Trophoblast cell (in vitro differentiated cells and primary cell): ENCODE data around the gene ARMC3.

Experiments used
- DNase-seq, 2 donors: peaks; one replicate each; pipeline ENCODE4 v3.0.0-alpha.2; 2016
- H2AFZ ChIP-seq: 2 replicates; pipeline ENCODE4 v1.6.1; 2013; ENCODE audit warnings: low read length, moderate library complexity, mild to moderate bottlenecking; ENCODE audit not compliant: insufficient read depth, poor library complexity
- H2AK5ac ChIP-seq: 2 replicates; pipeline ENCODE4 v1.6.1; 2013; ENCODE audit warnings: mild to moderate bottlenecking, low read length
- H2BK120ac ChIP-seq: 2 replicates; pipeline ENCODE4 v1.6.1; 2013; ENCODE audit warnings: low read length, mild to moderate bottlenecking, moderate library complexity; ENCODE audit not compliant: insufficient read depth, poor library complexity
- H2BK12ac ChIP-seq: 2 replicates; pipeline ENCODE4 v1.6.1; 2013; ENCODE audit warnings: mild to moderate bottlenecking, low read length, moderate library complexity
- H2BK5ac ChIP-seq: 2 replicates; pipeline ENCODE4 v1.6.1; 2013; ENCODE audit warnings: low read length, low read depth, moderate library complexity, mild to moderate bottlenecking; ENCODE audit not compliant: poor library complexity
- H3K14ac ChIP-seq: 2 replicates; pipeline ENCODE4 v1.6.1; 2013; ENCODE audit warnings: mild to moderate bottlenecking, low read length
- H3K18ac ChIP-seq: 2 replicates; pipeline ENCODE4 v1.6.1; 2013; ENCODE audit warnings: mild to moderate bottlenecking, low read length
- H3K23ac ChIP-seq: 2 replicates; pipeline ENCODE4 v1.6.1; 2013; ENCODE audit warnings: low read length
- H3K27ac ChIP-seq: 2 replicates; pipeline ENCODE4 v1.5.1; 2013; ENCODE audit warnings: low read depth, mild to moderate bottlenecking, inconsistent platforms, low read length, moderate library complexity
- H3K27me3 ChIP-seq: 2 replicates; pipeline ENCODE4 v1.6.1; 2013; ENCODE audit warnings: inconsistent platforms, mild to moderate bottlenecking, low read length, moderate library complexity; ENCODE audit not compliant: insufficient read depth
- H3K36me3 ChIP-seq, 2 experiments: 1 replicate in 1 of 2; 2 replicates in 1 of 2; pipeline ENCODE4 v1.6.1; 2013; ENCODE audit warnings: low read length in 2 of 2, mild to moderate bottlenecking in 2 of 2, moderate library complexity in 1 of 2; ENCODE audit not compliant: insufficient read depth in 2 of 2, control insufficient read depth in 1 of 2
- H3K4ac ChIP-seq: 2 replicates; pipeline ENCODE4 v1.6.1; 2013; ENCODE audit warnings: low read depth, mild to moderate bottlenecking, low read length, moderate library complexity
- H3K4me1 ChIP-seq, 2 experiments: 1 replicate in 1 of 2; 2 replicates in 1 of 2; pipeline ENCODE4 v1.6.1; 2013; ENCODE audit warnings: low read length in 2 of 2, mild to moderate bottlenecking in 2 of 2, moderate library complexity in 1 of 2; ENCODE audit not compliant: insufficient read depth in 2 of 2, control insufficient read depth in 1 of 2
- H3K4me2 ChIP-seq: 2 replicates; pipeline ENCODE4 v1.6.1; 2013; ENCODE audit warnings: inconsistent platforms, mild to moderate bottlenecking, low read length, moderate library complexity
- H3K4me3 ChIP-seq: 2 replicates; pipeline ENCODE4 v1.5.1; 2013; ENCODE audit warnings: mild to moderate bottlenecking, low read depth, low read length, inconsistent platforms
- H3K79me1 ChIP-seq: one replicate; pipeline ENCODE4 v1.6.1; 2013; ENCODE audit warnings: low read length
- H3K79me2 ChIP-seq: 2 replicates; pipeline ENCODE4 v1.6.1; 2013; ENCODE audit warnings: low read length, mild to moderate bottlenecking; ENCODE audit not compliant: control insufficient read depth, insufficient read depth, poor library complexity
- H3K9ac ChIP-seq: 2 replicates; pipeline ENCODE4 v1.6.1; 2013; ENCODE audit warnings: mild to moderate bottlenecking, low read length
- H3K9me3 ChIP-seq: 2 replicates; pipeline ENCODE4 v1.6.1; 2013; ENCODE audit warnings: low read depth, mild to moderate bottlenecking, control low read depth, inconsistent platforms, low read length; ENCODE audit not compliant: insufficient read depth
- H4K12ac ChIP-seq: 2 replicates; pipeline ENCODE4 v1.6.1; 2013; ENCODE audit warnings: low read depth, mild to moderate bottlenecking, low read length, moderate library complexity
- H4K8ac ChIP-seq: 2 replicates; pipeline ENCODE4 v1.6.1; 2013; ENCODE audit warnings: low read depth, mild to moderate bottlenecking, low read length, moderate library complexity
- H4K91ac ChIP-seq: one replicate; pipeline ENCODE4 v1.6.1; 2013; ENCODE audit warnings: low read depth, mild to moderate bottlenecking, low read length, moderate library complexity
- WGBS: extraction: QIAGEN DNeasy Blood & Tissue Kit; methylation state at CpG from one replicate; pipeline ENCODE4 v1.1.7; 2013; ENCODE audit warnings: missing lambda C conversion rate; ENCODE audit not compliant: insufficient read length, insufficient coverage; ENCODE audit errors: extremely low coverage; 5-methylcytosine and 5-hydroxymethylcytosine counted together

The ARMC3 gene

DNA sequence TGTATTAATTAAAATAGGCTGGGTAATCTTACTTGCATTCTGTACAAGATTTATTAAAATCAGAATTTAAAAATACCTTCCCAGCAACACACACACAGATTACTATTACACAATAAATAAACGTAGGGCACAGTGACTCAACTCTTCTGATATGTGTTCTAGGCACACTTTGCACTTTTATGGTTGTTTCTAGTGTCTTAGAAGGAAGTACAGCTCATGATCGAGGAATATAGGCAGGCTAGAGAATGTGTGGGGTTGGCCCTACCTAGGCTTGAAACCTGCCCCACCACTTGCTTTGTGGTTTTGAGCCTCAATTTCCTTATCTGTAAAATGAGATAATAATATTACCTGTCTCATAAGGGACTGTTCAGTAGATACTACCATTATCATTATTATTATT is 30.5 kb downstream of the ARMC3 start:
- Histone ChIP-seq H3K23ac (no peak overlapping the region), H3K36me3 (no peaks in the 10 kb centered on the region), H4K8ac (no peak overlapping the region), H3K18ac (no peak overlapping the region), H3K9me3 (peaks cover 4% of the 10 kb centered on the region), H3K27me3 (no peaks in the 10 kb centered on the region), H3K9ac (no peak overlapping the region), H3K4ac (no peak overlapping the region), H3K79me1 (no peaks in the 10 kb centered on the region), H4K91ac (no peak overlapping the region), H4K12ac (no peak overlapping the region), H2BK120ac (no peak overlapping the region), H3K4me3 (no peak overlapping the region), H3K27ac (no peak overlapping the region), H2BK5ac (no peak overlapping the region), H3K14ac (no peak overlapping the region), H3K4me2 (no peak overlapping the region), H3K79me2 (no peaks in the 10 kb centered on the region), H2AFZ (no peak overlapping the region), H3K4me1 (no peaks in the 10 kb centered on the region), H2BK12ac (no peak overlapping the region), H2AK5ac (no peak overlapping the region)
- no peak for DNase-seq
- WGBS: no CpG with 5 or more reads among the region's 2 CpGs

DNA sequence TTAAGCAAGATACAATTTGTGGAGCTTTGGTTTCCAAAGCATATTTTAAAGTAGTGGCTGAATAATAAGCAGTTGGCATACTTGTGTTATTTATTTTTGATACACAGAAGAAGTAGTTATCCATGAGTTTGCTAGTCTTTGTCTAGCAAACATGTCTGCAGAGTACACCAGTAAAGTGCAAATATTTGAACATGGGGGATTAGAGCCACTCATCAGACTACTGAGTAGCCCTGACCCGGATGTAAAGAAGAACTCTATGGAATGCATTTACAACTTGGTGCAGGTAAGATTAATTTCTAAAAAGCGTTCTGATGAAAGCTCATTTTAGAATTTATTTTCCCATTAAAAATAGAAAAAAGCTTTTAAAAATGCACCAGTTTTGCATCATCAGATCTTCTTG is 31.4 kb downstream of the ARMC3 start:
- Histone ChIP-seq H3K14ac (no peak overlapping the region), H3K4me1 (no peaks in the 10 kb centered on the region), H4K12ac (no peak overlapping the region), H3K27me3 (no peaks in the 10 kb centered on the region), H3K4ac (no peak overlapping the region), H3K9me3 (peaks cover 4% of the 10 kb centered on the region), H3K4me2 (no peak overlapping the region), H2BK120ac (no peak overlapping the region), H3K79me2 (no peaks in the 10 kb centered on the region), H3K79me1 (no peaks in the 10 kb centered on the region), H2AFZ (no peak overlapping the region), H2BK5ac (no peak overlapping the region), H3K36me3 (no peaks in the 10 kb centered on the region), H3K18ac (no peak overlapping the region), H3K27ac (no peak overlapping the region), H2BK12ac (no peak overlapping the region), H4K8ac (no peak overlapping the region), H3K23ac (no peak overlapping the region), H3K9ac (no peak overlapping the region), H4K91ac (no peak overlapping the region), H3K4me3 (no peak overlapping the region), H2AK5ac (no peak overlapping the region)
- no peak for DNase-seq
- WGBS: no CpG with 5 or more reads among the region's 2 CpGs

DNA sequence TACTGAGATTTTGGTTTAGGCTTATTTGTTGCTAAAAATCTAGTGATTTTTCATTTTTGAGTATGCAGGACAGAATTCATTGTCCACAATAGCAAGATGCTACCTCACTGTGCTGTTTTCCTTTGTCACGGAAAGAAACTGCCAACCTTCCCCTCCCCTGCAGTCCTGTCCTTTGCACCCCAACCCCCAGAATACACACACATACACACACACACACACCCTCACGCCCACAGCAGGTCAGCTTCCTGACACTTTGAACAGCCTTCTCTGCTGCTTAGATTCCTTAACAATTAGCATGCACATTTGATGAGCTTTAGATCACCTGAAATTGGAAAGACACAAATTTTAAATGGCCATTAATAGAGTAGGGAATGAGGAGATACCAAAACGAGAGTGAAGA is 32.1 kb downstream of the ARMC3 start:
- no CpG with 5 or more reads among the region's 3 CpGs for WGBS
- Histone ChIP-seq H2AFZ (no peak overlapping the region), H2BK5ac (no peak overlapping the region), H4K8ac (no peak overlapping the region), H2BK120ac (no peak overlapping the region), H4K91ac (no peak overlapping the region), H3K4me3 (no peak overlapping the region), H3K18ac (no peak overlapping the region), H3K14ac (no peak overlapping the region), H3K4me1 (no peaks in the 10 kb centered on the region), H3K23ac (no peak overlapping the region), H3K4me2 (no peak overlapping the region), H3K79me2 (no peaks in the 10 kb centered on the region), H3K27me3 (no peaks in the 10 kb centered on the region), H3K4ac (no peak overlapping the region), H2BK12ac (no peak overlapping the region), H3K9me3 (peaks cover 4% of the 10 kb centered on the region), H4K12ac (no peak overlapping the region), H3K9ac (no peak overlapping the region), H3K36me3 (no peaks in the 10 kb centered on the region), H3K79me1 (no peaks in the 10 kb centered on the region), H3K27ac (no peak overlapping the region), H2AK5ac (no peak overlapping the region)
- no peak for DNase-seq

DNA sequence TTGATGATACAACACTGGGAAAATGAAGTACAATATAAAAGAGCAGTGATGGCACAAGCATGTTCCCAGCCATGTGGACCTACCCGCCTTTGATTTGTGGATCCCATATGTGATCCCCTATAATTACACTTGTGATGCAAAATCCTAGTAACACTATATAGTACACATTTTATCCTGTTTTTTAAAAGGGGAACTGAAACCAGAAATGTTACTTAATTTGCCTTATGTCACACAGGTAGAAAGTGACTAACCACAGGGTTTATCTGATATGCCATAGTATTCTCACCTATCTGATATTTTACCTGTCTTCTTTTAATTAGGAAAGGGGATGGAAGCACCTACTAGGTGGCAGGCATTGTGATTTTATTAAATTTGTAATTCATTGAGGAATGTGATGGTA is 35.0 kb downstream of the ARMC3 start:
- Histone ChIP-seq H3K4me3 (no peak overlapping the region), H3K14ac (no peak overlapping the region), H3K9ac (no peak overlapping the region), H3K18ac (no peak overlapping the region), H2BK5ac (no peak overlapping the region), H3K9me3 (no peaks in the 10 kb centered on the region), H3K4me2 (no peak overlapping the region), H4K12ac (no peak overlapping the region), H4K8ac (no peak overlapping the region), H2AK5ac (no peak overlapping the region), H3K79me2 (no peaks in the 10 kb centered on the region), H3K23ac (no peak overlapping the region), H2BK120ac (no peak overlapping the region), H3K27ac (no peak overlapping the region), H3K4me1 (no peaks in the 10 kb centered on the region), H2AFZ (no peak overlapping the region), H3K36me3 (no peaks in the 10 kb centered on the region), H3K4ac (no peak overlapping the region), H3K79me1 (no peaks in the 10 kb centered on the region), H3K27me3 (no peaks in the 10 kb centered on the region), H2BK12ac (no peak overlapping the region), H4K91ac (no peak overlapping the region)
- no CpG with 5 or more reads among the region's 1 CpG for WGBS
- DNase-seq: no peak
